ENCODE measurements around the gene APAF1. TPM values are rescaled to one million over a fixed set of nuclear protein-coding genes. Genes with fewer than 3 reads are reported as not detected.
"Not testable (repeated sequence)": the region's sequence is repeated elsewhere in the genome, so short reads cannot be mapped to it uniquely, and the experiment has no call there.

APAF1 gene, protein sequence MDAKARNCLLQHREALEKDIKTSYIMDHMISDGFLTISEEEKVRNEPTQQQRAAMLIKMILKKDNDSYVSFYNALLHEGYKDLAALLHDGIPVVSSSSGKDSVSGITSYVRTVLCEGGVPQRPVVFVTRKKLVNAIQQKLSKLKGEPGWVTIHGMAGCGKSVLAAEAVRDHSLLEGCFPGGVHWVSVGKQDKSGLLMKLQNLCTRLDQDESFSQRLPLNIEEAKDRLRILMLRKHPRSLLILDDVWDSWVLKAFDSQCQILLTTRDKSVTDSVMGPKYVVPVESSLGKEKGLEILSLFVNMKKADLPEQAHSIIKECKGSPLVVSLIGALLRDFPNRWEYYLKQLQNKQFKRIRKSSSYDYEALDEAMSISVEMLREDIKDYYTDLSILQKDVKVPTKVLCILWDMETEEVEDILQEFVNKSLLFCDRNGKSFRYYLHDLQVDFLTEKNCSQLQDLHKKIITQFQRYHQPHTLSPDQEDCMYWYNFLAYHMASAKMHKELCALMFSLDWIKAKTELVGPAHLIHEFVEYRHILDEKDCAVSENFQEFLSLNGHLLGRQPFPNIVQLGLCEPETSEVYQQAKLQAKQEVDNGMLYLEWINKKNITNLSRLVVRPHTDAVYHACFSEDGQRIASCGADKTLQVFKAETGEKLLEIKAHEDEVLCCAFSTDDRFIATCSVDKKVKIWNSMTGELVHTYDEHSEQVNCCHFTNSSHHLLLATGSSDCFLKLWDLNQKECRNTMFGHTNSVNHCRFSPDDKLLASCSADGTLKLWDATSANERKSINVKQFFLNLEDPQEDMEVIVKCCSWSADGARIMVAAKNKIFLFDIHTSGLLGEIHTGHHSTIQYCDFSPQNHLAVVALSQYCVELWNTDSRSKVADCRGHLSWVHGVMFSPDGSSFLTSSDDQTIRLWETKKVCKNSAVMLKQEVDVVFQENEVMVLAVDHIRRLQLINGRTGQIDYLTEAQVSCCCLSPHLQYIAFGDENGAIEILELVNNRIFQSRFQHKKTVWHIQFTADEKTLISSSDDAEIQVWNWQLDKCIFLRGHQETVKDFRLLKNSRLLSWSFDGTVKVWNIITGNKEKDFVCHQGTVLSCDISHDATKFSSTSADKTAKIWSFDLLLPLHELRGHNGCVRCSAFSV (N-terminal part only)
- 10 to 100 TPM in 1 of 4 donors, 1 to 10 TPM in 3; 7.5 to 18.6 (median 8.5) TPM for total RNA-seq

DNA sequence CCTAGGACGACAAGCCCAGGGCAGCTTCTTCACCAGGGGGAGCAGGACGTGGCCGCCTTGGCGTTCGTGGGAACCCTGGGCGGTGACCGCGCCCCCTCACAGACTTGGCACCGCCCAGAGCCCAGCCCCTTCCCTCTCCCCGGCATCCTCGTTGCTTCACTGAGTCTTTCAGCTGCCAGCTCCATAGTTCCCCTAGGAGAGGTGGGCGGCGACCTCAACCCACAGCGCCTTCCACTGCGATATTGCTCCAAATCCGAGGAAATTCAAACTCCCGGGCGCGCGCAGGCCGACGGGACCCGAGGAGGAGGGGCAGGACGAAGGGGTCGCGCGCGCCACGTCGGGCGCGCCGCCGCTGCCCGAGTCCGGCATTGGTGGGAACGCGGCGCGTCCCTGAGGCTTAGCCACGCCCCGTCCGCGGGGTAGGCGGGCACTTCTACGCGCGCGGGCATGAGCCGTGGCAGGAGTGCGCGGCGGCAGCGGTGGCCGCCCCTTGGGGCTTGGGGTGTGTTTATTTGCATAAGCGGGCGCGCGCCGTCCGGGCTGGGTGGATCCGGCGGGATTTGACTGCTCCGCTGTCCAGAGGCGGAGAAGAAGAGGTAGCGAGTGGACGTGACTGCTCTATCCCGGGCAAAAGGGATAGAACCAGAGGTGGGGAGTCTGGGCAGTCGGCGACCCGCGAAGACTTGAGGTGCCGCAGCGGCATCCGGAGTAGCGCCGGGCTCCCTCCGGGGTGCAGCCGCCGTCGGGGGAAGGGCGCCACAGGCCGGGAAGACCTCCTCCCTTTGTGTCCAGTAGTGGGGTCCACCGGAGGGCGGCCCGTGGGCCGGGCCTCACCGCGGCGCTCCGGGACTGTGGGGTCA is at the start of gene APAF1, which contains the start of gene IKBIP:
TSS of gene APAF1 (plus strand) at position 579 of the 860 bp plus-strand sequence. CDS start 3,070 bp downstream, outside the sequence.
TSS of gene IKBIP (minus strand) at position 77 of the 860 bp plus-strand sequence. CDS start 87 bp downstream, outside the sequence.
- Histone ChIP-seq H3K27ac (peak within 1 kb of the TSS; percentile 40 to 90 (median 88)), H3K27me3 (no peaks in the 10 kb centered on the region), H3K36me3 (peaks cover 0 to 15% of the 10 kb centered on the region in 2 donors), H3K4me3 (peak within 1 kb of the TSS; percentile 59 to 99), H3K4me1 (peaks cover 0 to 50% (median 0%) of the 10 kb centered on the region in 3 donors), H3K9me3 (no peaks in the 10 kb centered on the region)
- ATAC-seq = peak; percentile 99
- no CpG with 5 or more reads among the region's 91 CpGs for WGBS, 2 donors (ENCODE audit: low coverage in 1 of 2)
- TF ChIP-seq POLR2A (IDR thresholded peaks at IDR 0.05) (peak; percentile 59 to 82), EP300 (IDR thresholded peaks at IDR 0.05) (no peak), POLR2AphosphoS5 (IDR thresholded peaks at IDR 0.05) (peak; percentile 64)
- TF ChIP-seq, protein P1, sequence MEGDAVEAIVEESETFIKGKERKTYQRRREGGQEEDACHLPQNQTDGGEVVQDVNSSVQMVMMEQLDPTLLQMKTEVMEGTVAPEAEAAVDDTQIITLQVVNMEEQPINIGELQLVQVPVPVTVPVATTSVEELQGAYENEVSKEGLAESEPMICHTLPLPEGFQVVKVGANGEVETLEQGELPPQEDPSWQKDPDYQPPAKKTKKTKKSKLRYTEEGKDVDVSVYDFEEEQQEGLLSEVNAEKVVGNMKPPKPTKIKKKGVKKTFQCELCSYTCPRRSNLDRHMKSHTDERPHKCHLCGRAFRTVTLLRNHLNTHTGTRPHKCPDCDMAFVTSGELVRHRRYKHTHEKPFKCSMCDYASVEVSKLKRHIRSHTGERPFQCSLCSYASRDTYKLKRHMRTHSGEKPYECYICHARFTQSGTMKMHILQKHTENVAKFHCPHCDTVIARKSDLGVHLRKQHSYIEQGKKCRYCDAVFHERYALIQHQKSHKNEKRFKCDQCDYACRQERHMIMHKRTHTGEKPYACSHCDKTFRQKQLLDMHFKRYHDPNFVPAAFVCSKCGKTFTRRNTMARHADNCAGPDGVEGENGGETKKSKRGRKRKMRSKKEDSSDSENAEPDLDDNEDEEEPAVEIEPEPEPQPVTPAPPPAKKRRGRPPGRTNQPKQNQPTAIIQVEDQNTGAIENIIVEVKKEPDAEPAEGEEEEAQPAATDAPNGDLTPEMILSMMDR (IDR thresholded peaks at IDR 0.05) = peak in 1 of 4 experiments; percentile 13

DNA sequence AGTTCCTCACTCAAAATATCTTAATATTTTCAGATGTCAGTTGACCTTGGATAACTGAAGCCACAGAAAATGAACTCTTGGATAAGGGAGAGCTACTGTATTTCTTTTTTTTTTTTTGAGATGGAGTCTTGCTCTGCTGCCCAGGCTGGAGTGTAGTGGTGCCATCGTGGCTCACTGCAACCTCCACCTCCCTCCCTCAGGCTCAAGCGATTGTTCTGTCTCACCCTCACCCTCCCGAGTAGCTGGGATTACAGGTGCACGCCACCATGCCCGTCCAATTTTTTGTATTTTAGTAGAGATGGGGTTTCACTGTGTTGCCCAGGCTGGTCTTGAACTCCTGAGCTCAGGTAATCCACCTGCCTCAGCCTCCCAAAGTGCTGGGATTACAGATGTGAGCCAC is 47.8 kb upstream of the APAF1 start:
- not testable (repeated sequence) for ATAC-seq, H3K27me3 ChIP-seq, H3K27ac ChIP-seq, H3K9me3 ChIP-seq, H3K4me3 ChIP-seq
- 68% methylated on average over 3 of the region's 5 CpGs; no CpG with 5 or more reads in 1 of the 2 donors for WGBS, 2 donors (ENCODE audit: low coverage in 1 of 2)
- Histone ChIP-seq H3K36me3 (peaks cover 12 to 62% of the 10 kb centered on the region in 2 donors), H3K4me1 (peaks cover 0 to 43% (median 8%) of the 10 kb centered on the region in 3 donors)

DNA sequence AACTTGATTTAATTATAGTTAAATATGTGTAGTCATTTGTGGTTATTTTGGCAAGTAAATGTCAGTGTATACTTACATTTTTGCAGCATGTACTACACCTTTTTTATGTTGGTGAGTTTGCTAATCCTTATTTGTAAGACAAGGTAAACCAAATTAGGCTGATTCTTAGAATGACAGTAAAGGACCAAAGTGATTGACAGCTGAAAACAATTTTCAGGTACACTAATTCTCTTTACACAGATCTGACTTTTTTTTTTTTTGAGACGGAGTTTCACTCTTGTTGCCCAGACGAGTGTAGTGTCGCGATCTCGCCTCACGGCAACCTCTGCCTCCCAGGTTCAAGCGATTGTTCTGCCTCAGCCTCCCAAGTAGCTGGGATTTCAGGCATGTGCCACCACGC is 43.2 kb upstream of the APAF1 start:
- Histone ChIP-seq H3K4me3 (no peak overlapping the region), H3K9me3 (no peaks in the 10 kb centered on the region), H3K4me1 (peaks cover 0 to 17% (median 0%) of the 10 kb centered on the region in 3 donors), H3K27ac (no peak overlapping the region), H3K27me3 (no peaks in the 10 kb centered on the region), H3K36me3 (peaks cover 12 to 87% of the 10 kb centered on the region in 2 donors)
- no peak for ATAC-seq
- WGBS, 2 donors (ENCODE audit: low coverage in 1 of 2) = 75 to 87% methylated on average over 2 to 8 of the region's 8 CpGs
- TF ChIP-seq POLR2A (IDR thresholded peaks at IDR 0.05) = no peak
- TF ChIP-seq EP300 (IDR thresholded peaks at IDR 0.05) = no peak
- TF ChIP-seq POLR2AphosphoS5 (IDR thresholded peaks at IDR 0.05) = no peak
- TF ChIP-seq, protein P1 (IDR thresholded peaks at IDR 0.05) = no peak

DNA sequence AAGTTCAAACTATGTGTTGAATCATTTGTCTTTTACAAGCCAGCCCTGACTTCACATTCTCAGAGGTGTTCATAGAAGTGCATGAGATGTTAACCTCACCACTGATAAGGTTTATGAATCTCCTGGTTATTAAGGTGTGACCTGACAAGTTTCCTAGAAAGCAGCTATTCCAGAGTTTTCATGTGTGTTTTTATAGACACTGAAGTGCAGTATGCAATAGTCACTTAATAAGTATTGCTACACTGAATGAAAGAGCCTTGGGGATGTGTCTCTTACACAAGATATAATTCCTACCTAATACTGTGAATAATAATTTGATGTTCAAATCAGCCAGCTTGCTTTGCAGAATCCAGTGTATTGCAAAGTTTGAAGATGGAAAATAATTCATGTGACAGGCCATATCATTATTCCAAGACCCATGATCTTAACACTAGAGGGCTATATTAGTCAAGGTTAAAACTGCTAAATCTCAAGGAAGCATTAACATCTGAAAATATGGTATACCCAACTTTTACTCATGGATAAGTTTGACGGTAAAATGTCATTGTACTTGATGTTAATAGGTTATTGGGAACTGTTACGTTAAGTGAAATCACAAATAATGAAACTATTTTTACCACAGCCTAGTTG is 38.6 kb upstream of the APAF1 start:
- H3K4me1 ChIP-seq = no peaks in the 10 kb centered on the region
- H3K36me3 ChIP-seq = peaks cover 2 to 41% of the 10 kb centered on the region in 2 donors
- no peaks in the 10 kb centered on the region for H3K27me3 ChIP-seq
- no peak for ATAC-seq
- 68 to 69% methylated on average over 2 of the region's 2 CpGs for WGBS, 2 donors (ENCODE audit: low coverage in 1 of 2)
- H3K27ac ChIP-seq = no peak overlapping the region
- no peaks in the 10 kb centered on the region for H3K9me3 ChIP-seq
- no peak for TF ChIP-seq POLR2A (IDR thresholded peaks at IDR 0.05)
- TF ChIP-seq, protein P1 (IDR thresholded peaks at IDR 0.05) = no peak
- no peak for TF ChIP-seq EP300 (IDR thresholded peaks at IDR 0.05)
- TF ChIP-seq POLR2AphosphoS5 (IDR thresholded peaks at IDR 0.05) = no peak
- no peak overlapping the region for H3K4me3 ChIP-seq

Data from gastroesophageal sphincter (tissue), 4 donors.